NCI-H2107 treated with DMSO at 0.1 percent for 48 hours (cell line): ENCODE data around the gene POGLUT2.

Experiments
- DNase-seq: peaks from one replicate; lab custom pipeline; 2025; ENCODE audit not compliant: unreplicated experiment; lab: John Stamatoyannopoulos, UW

POGLUT2 gene

GRCh38 chr13:102770435-102770834 lies 28.3 kb downstream of the POGLUT2 start:
- no peak for DNase-seq

GRCh38 chr13:102769679-102770078 lies 29.1 kb downstream of the POGLUT2 start:
- DNase-seq = no peak

GRCh38 chr13:102768909-102769308 lies 29.9 kb downstream of the POGLUT2 start:
- no peak for DNase-seq

GRCh38 chr13:102763741-102764140 lies 35.0 kb downstream of the POGLUT2 start:
- DNase-seq = no peak

DNA sequence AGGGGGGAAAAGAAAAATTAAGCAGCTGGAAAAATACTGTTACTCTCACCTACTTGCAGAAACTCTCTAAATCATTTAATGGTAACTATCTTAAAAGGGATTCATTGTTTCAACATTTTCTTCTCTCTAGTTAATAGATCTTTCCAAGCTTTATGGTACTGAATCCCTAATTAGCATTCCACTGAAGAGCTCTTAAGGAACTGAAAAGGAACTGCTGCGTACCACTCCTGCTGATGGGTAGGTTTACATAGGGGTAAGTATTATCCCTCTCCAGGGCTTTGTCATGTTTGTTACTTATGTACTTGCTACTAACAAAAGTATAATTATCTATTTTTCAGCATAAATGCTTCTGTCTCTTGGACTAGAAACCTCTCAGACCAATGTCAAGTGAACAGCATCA lies 37.7 kb downstream of the POGLUT2 start:
- DNase-seq = no peak

- DNase-seq = no peak
These were observed 39.9 kb downstream of the POGLUT2 start for GRCh38 chr13:102758842-102759241.

DNA sequence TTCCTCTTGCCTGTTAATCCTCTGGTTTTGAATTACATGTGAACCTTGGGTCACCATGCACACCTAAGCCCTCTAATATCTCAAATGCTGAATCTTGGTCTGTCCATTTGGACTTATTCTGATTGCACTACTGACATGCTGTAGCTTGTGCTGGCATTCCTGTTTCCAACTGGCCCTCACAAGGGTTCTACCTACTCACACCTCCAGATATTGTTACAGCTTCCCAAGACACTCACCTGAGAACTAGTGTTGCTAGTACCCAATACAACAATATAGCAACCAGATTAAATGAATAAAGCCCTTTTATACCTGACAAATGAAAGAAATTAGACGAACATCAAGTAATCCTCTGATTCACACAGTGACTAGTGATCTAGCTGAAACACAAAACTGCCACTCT lies 41.8 kb downstream of the POGLUT2 start:
- DNase-seq = no peak

DNA sequence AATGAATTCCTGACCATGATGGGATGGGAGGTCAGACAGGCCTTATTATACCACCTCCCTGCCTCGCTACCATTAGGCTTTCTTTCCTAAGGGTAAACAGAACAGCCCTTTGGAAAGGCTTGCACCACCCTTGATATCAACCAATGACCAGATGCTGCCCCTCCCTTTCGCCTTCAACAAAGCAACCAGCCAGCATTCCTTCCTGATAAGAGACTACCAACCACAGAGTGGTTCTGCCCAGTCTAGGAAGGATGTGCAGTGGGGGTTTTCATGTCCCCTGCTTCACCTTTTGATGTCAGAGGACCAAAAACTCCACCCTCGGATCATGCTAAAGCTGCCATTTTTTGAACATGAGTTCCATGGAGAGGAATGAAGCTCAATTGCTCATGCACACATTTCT lies 46.9 kb downstream of the POGLUT2 start:
- no peak for DNase-seq

GRCh38 chr13:102742506-102742905 lies 56.3 kb downstream of the POGLUT2 start:
- DNase-seq = no peak

GRCh38 chr13:102742101-102742500 lies 56.7 kb downstream of the POGLUT2 start:
- no peak for DNase-seq
